Endothelial cell of umbilical vein (primary cell): Measurements from ENCODE around the gene DYNC1LI1. TPM values are rescaled to one million over a fixed set of nuclear protein-coding genes. Genes with fewer than 3 reads are reported as not detected.

Experiments used
- BruUV-seq: library from RNA; stranded (reverse); fragments of 400-500 nt; replicated peaks from 2 replicates; lab custom pipeline; 2021; lab: Mats Ljungman, UMichigan
- CTCF ChIA-PET: fragments of 300-600, 350-600 bp; sonication (Branson Sonifier 250); formaldehyde crosslinking; loops from one replicate; lab custom pipeline; 2021; ENCODE audit warnings: antibody characterized with exemption, inconsistent platforms; lab: Charles Lee
- POLR2A ChIA-PET: fragments of 300-600, 350-600 bp; sonication (Branson Sonifier 250); formaldehyde crosslinking; loops from one replicate; lab custom pipeline; 2021; ENCODE audit warnings: antibody characterized with exemption, inconsistent platforms; lab: Charles Lee
- DNase-seq: peaks from one replicate; pipeline ENCODE4 v3.0.0-alpha.2; 2011; ENCODE audit warnings: low read depth, low spot score
- FAIRE-seq: peaks from 2 replicates; lab custom pipeline; 2011; peaks lifted over from hg19 to GRCh38; lab: Jason Lieb, UNC
- H2AFZ ChIP-seq: 2 replicates; pipeline ENCODE4 v1.6.0; 2012; ENCODE audit warnings: low read depth, low read length, control low read depth, inconsistent platforms
- H3K27ac ChIP-seq: 2 replicates; pipeline ENCODE4 v1.5.1; 2011; ENCODE audit warnings: low read depth, mild to moderate bottlenecking, control low read depth, low read length, moderate library complexity; ENCODE audit not compliant: insufficient read depth
- H3K27me3 ChIP-seq, 2 experiments: 2 replicates each; pipeline versions ENCODE4 v1.6.0 to v1.6.1; 2011; ENCODE audit warnings: low read length in 2 of 2, mixed read lengths in 1 of 2; ENCODE audit not compliant: control insufficient read depth in 2 of 2, insufficient read depth in 2 of 2
- H3K36me3 ChIP-seq, 2 experiments: 2 replicates in 1 of 2; 3 replicates in 1 of 2; pipeline ENCODE4 v1.5.1; 2011; ENCODE audit warnings: low read length in 2 of 2, mild to moderate bottlenecking in 1 of 2, moderate library complexity in 1 of 2; ENCODE audit not compliant: control insufficient read depth in 2 of 2, insufficient read depth in 2 of 2; ENCODE audit errors: extremely low read depth in 1 of 2
- H3K4me1 ChIP-seq: 3 replicates; pipeline ENCODE4 v1.5.1; 2011; ENCODE audit warnings: mild to moderate bottlenecking, low read length; ENCODE audit not compliant: control insufficient read depth, insufficient read depth; ENCODE audit errors: extremely low read depth
- H3K4me2 ChIP-seq: 2 replicates; pipeline ENCODE4 v1.6.1; 2011; ENCODE audit warnings: low read length, control low read depth, mixed read lengths; ENCODE audit not compliant: insufficient read depth
- H3K4me3 ChIP-seq, 3 experiments: fragments of 200-600 bp in 1 of 3; sonication (generic), shearing (Covaris generic) in 1 of 3; replicated peaks in 1 of 3; 2 replicates each; pipeline ENCODE4 v1.5.1; 2011 to 2016; ENCODE audit warnings: control low read depth in 3 of 3, low read length in 3 of 3, mild to moderate bottlenecking in 2 of 3, inconsistent platforms in 1 of 3, low read depth in 1 of 3, moderate library complexity in 1 of 3; ENCODE audit not compliant: insufficient read depth in 1 of 3
- H3K79me2 ChIP-seq: 2 replicates; pipeline ENCODE4 v1.6.0; 2012; ENCODE audit warnings: low read length, inconsistent platforms; ENCODE audit not compliant: control insufficient read depth, insufficient read depth
- H3K9ac ChIP-seq: replicated peaks from 2 replicates; pipeline ENCODE3; 2011; ENCODE audit warnings: low read length, control low read depth; ENCODE audit not compliant: insufficient read depth; ENCODE audit errors: extremely low read depth
- H3K9me1 ChIP-seq: replicated peaks from 3 replicates; pipeline ENCODE4 v1.6.0; 2011; ENCODE audit warnings: mild to moderate bottlenecking, low read length; ENCODE audit not compliant: control insufficient read depth, insufficient read depth; ENCODE audit errors: extremely low read depth
- H3K9me3 ChIP-seq: replicated peaks from 2 replicates; pipeline ENCODE4 v1.5.1; 2012; ENCODE audit warnings: low read length, inconsistent platforms; ENCODE audit not compliant: control insufficient read depth, insufficient read depth
- H4K20me1 ChIP-seq: replicated peaks from 2 replicates; pipeline ENCODE3; 2011; ENCODE audit warnings: mild to moderate bottlenecking, low read length; ENCODE audit not compliant: control insufficient read depth, insufficient read depth; ENCODE audit errors: extremely low read depth
- EZH2 ChIP-seq: IDR thresholded peaks from 2 replicates; pipeline ENCODE4 v1.6.1; 2012; ENCODE audit warnings: borderline replicate concordance, low read depth, mild to moderate bottlenecking, moderate library complexity, low read length, inconsistent platforms; ENCODE audit not compliant: severe bottlenecking
- FOS ChIP-seq: IDR thresholded peaks from 2 replicates; pipeline ENCODE4 v1.6.1; 2011; ENCODE audit warnings: mild to moderate bottlenecking, low read length, moderate library complexity, borderline replicate concordance; ENCODE audit not compliant: insufficient read depth
- GATA2 ChIP-seq: IDR thresholded peaks from 2 replicates; pipeline ENCODE4 v1.7.0; 2011; ENCODE audit warnings: low read depth, mild to moderate bottlenecking, moderate library complexity, mixed read lengths, low read length; ENCODE audit not compliant: insufficient read length, insufficient read depth
- JUN ChIP-seq: IDR thresholded peaks from 2 replicates; pipeline ENCODE4 v1.6.1; 2011; ENCODE audit warnings: borderline replicate concordance, low read depth; ENCODE audit not compliant: insufficient read length, insufficient read depth
- MYC ChIP-seq: IDR thresholded peaks from one replicate; pipeline ENCODE4 v1.6.1; 2011; ENCODE audit warnings: mild to moderate bottlenecking, low read depth, low read length
- POLR2A ChIP-seq: IDR thresholded peaks from 2 replicates; pipeline ENCODE4 v1.6.1; 2012; ENCODE audit warnings: low read depth, mild to moderate bottlenecking, control low read depth, low read length
- POLR2AphosphoS5 ChIP-seq: IDR thresholded peaks from 2 replicates; pipeline ENCODE4 v1.6.1; 2012; ENCODE audit warnings: low read depth, mild to moderate bottlenecking, control low read depth, low read length, moderate library complexity; ENCODE audit not compliant: insufficient read depth
- dilution Hi-C: fragments of 300-500 bp; cut with MboI; formaldehyde crosslinking; loops from one replicate; pipeline ENCODE4 v1.15.0; 2019; ENCODE audit warnings: low sequenced_read_pairs; ENCODE audit not compliant: extremely low pct_ligation_motif_present
- intact Hi-C: fragments of 100-400 bp; cut with micrococcal nuclease; formaldehyde crosslinking; loops from one replicate; pipeline ENCODE4 v1.10.0; 2022
- microRNA-seq: library from miRNA; unstranded; fragments of <30 nt; microRNA quantifications from one replicate; pipeline ENCODE4 v1.2.0, GENCODE V29; 2021; ENCODE audit warnings: borderline number of aligned reads, borderline replicate concordance
- polyA plus RNA-seq, 4 experiments: library from polyadenylated mRNA; depleted of rRNA in 3 of 4; stranded (reverse) in 3 of 4; unstranded in 1 of 4; fragments of >200 nt; gene quantifications; 2 replicates each; pipeline versions ENCODE4 v1.2.1 to v1.2.3, GENCODE V29; 2011 to 2012; ENCODE audit warnings: missing spikeins in 1 of 4
- small RNA-seq: library from RNA; depleted of rRNA; stranded (forward); fragments of <200 nt; gene quantifications from one replicate; pipeline ENCODE3, GENCODE V24; 2012; ENCODE audit warnings: low replicate concordance, low read depth; ENCODE audit not compliant: insufficient read depth, insufficient read length
- total RNA-seq: library from RNA; stranded (reverse); gene quantifications from 2 replicates; pipeline ENCODE4 v1.2.3, GENCODE V29; 2021
- TF ChIP-seq, protein P1 (sequence below): IDR thresholded peaks from 2 replicates; pipeline ENCODE4 v1.6.1; 2011; ENCODE audit not compliant: insufficient read depth, insufficient read length
- TF ChIP-seq, protein P2 (sequence below), 2 donors: IDR thresholded peaks; 1 replicate in 1 of 2; 2 replicates in 1 of 2; pipeline ENCODE4 v1.5.1; 2011; ENCODE audit warnings: low read length in 2 of 2, mild to moderate bottlenecking in 2 of 2, moderate library complexity in 2 of 2, control low read depth in 1 of 2, inconsistent platforms in 1 of 2, low read depth in 1 of 2; ENCODE audit not compliant: insufficient read depth in 1 of 2; ENCODE audit errors: extremely low read depth in 1 of 2

DYNC1LI1 gene
- total and polyA plus RNA-seq, 2 donors (not counting 3 experiments of a cell fraction or from before 2014, with no cell fraction given) = 14.9 to 47.6 TPM

DNA sequence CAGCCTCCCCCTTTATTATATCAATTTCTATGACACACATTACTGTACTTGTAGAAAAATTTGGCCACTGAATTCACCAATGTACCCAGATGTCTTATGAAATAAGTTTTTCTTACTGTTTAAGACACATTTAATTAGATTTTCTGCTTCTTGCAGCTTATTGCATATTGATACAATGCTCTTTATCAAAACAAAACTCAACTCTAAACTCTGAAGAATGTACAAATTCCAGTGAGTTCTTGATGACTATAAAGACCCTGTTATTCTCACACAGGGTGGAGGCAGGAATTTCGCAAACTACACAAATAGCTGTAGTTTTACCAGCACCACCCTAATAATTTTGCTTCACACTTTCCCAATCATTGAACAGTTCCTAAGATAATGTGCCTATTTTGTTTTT, 90.1 kb downstream of the DYNC1LI1 start:
- no peaks in the 10 kb centered on the region for H4K20me1 ChIP-seq
- no peaks in the 10 kb centered on the region for H3K27me3 ChIP-seq
- no peaks in the 10 kb centered on the region for H3K79me2 ChIP-seq
- dilution Hi-C loops (no loop called here), intact Hi-C loops (no loop called here)
- H3K4me3 ChIP-seq = no peak overlapping the region
- no peak overlapping the region for H3K27ac ChIP-seq
- TF ChIP-seq JUN (no peak), MYC (no peak), FOS (no peak), POLR2A (no peak), GATA2 (no peak), EZH2 (no peak), POLR2AphosphoS5 (no peak)
- TF ChIP-seq, protein P1, sequence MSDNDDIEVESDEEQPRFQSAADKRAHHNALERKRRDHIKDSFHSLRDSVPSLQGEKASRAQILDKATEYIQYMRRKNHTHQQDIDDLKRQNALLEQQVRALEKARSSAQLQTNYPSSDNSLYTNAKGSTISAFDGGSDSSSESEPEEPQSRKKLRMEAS = no peak
- TF ChIP-seq, protein P2, sequence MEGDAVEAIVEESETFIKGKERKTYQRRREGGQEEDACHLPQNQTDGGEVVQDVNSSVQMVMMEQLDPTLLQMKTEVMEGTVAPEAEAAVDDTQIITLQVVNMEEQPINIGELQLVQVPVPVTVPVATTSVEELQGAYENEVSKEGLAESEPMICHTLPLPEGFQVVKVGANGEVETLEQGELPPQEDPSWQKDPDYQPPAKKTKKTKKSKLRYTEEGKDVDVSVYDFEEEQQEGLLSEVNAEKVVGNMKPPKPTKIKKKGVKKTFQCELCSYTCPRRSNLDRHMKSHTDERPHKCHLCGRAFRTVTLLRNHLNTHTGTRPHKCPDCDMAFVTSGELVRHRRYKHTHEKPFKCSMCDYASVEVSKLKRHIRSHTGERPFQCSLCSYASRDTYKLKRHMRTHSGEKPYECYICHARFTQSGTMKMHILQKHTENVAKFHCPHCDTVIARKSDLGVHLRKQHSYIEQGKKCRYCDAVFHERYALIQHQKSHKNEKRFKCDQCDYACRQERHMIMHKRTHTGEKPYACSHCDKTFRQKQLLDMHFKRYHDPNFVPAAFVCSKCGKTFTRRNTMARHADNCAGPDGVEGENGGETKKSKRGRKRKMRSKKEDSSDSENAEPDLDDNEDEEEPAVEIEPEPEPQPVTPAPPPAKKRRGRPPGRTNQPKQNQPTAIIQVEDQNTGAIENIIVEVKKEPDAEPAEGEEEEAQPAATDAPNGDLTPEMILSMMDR (IDR thresholded peaks at IDR 0.05; ENCODE audit: extremely low read depth in 1 of 2, insufficient read depth in 1 of 2, low read depth in 1 of 2, low read length in 2 of 2) = no peak
- no TSS peak for BruUV-seq
- H2AFZ ChIP-seq = no peak overlapping the region
- no peaks in the 10 kb centered on the region for H3K9me3 ChIP-seq
- no peak overlapping the region for H3K9ac ChIP-seq
- H3K4me1 ChIP-seq = no peaks in the 10 kb centered on the region
- ChIA-PET CTCF (interaction anchor here (0.9 to 1.7 kb wide), 2 partner anchors 13 to 105 kb away, joined by 3 to 4 read pairs; no protein-coding TSS in a partner anchor), POLR2A (no interaction called here)
- peaks cover 0 to 3% of the 10 kb centered on the region in 2 experiments for H3K36me3 ChIP-seq
- H3K9me1 ChIP-seq = no peaks in the 10 kb centered on the region
- no peak for DNase-seq
- no peak overlapping the region for H3K4me2 ChIP-seq
- no peak for FAIRE-seq

Small RNAs within 50 kb of the gene (microRNA-seq; reads per million reads assigned to microRNA genes)
- gene MIR548AY = not detected

Small RNAs within 50 kb of the gene (small RNA-seq; reads per million reads assigned to genes)
- gene MIR548AY = not detected

Other genes with a start within 250 kb of the DYNC1LI1 start
- 44.7 and 47.1 TPM in 2 replicates for gene CMTM7, start 179.0 kb downstream of the DYNC1LI1 start, total RNA-seq
- 88.5 and 102 TPM in 2 replicates for gene CMTM7, start 179.0 kb downstream of the DYNC1LI1 start, polyA plus RNA-seq
- 54.0 and 56.3 TPM in 2 replicates for gene CMTM6, start 68.0 kb downstream of the DYNC1LI1 start, total RNA-seq
- 25.9 and 38.0 TPM in 2 replicates for gene CMTM6, start 68.0 kb downstream of the DYNC1LI1 start, polyA plus RNA-seq
- 28.6 and 34.2 TPM in 2 replicates for gene CNOT10, start 114.3 kb upstream of the DYNC1LI1 start, total RNA-seq
- 18.3 and 23.6 TPM in 2 replicates for gene CNOT10, start 114.3 kb upstream of the DYNC1LI1 start, polyA plus RNA-seq
- gene TRIM71, start 247.1 kb upstream of the DYNC1LI1 start, total RNA-seq = not detected in 2 replicates
- 0.02 TPM in 1 of 2 replicates, not detected in the other for gene TRIM71, start 247.1 kb upstream of the DYNC1LI1 start, polyA plus RNA-seq